SHP77 (cell line): ENCODE measurements around the gene COL1A2.

ENCODE experiments used
- DNase-seq, 2 experiments: peaks; one replicate each; lab custom pipeline; 2025; lab: John Stamatoyannopoulos, UW

Gene COL1A2

GRCh38 chr7:94382746-94383145 lies 11.9 kb upstream of the COL1A2 start:
- DNase-seq: no peak

DNA sequence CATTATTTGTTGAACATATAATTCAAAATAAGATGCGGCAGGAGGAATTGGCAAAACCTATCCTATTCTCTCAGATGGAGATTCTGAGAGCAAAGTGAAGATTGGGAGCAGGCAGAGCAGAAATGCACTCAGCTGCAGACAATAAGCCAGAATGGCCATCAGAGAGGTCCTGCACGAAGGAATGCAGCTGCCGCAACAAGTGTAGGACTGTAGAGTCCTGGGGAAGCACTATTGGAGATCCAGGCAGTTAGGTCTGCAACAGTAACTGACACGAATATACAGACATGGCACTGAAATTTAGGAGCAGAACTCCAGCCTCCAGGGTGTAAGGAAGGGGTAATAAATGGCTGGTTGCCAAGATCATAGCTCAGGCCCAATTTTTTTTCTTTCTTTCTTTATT lies 10.4 kb upstream of the COL1A2 start:
- DNase-seq: no peak

DNA sequence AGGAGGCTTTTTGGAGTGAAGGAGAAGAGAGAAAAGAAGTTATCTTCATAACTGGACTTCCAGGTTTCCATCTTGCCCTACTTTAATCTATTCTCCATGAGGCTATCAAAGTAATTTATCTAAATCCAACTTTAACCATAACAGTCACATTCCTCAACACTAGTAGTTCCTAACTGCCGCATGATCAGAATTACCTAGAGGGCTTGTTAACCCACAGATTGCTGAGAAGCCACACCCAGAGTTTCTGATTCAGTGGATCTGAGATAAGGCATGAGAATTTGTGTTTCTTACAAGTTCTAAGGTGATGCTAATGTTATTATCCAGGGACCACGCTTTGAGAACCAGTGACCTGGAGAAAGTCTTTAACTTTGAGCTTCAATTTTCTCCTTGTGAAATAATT lies 8.3 kb upstream of the COL1A2 start:
- DNase-seq: no peak

- DNase-seq: no peak
These were observed 6.2 kb upstream of the COL1A2 start for GRCh38 chr7:94388540-94388939.

GRCh38 chr7:94389381-94389780 lies 5.3 kb upstream of the COL1A2 start:
- no peak for DNase-seq

DNA sequence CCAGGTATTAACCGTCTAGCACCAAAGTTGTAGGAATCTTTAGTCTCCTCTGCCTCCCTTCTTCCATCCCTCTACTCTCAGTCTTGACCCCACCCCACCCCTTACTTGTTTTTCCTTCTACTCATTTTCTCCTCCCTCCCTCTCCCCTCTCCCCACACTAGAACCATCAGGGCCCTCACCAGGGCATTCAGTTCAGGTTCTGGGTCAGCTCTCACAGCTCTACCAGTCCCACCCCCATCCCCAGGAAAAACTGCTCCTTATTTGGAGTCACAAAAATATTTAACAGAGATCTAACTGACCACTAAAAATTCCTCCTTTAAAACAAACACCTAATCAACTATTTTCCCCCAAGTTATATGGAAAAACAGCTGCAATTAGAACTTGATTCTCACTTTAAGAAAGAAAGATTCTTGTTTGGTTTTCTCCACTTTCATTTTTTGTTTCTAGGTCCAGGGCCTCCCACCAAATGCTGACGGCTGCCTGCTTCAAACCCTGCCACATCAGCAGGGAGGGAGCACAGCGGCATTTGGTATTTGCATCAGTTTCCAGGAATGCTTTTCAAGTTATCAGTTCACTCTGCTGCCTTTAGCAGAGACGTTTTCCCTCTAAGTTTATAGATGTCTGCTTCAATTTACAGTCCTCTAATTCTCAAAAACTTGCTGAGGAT lies 2.8 kb upstream of the COL1A2 start:
- DNase-seq: no peak

GRCh38 chr7:94392393-94392786 lies 2.3 kb upstream of the COL1A2 start:
- no peak for DNase-seq

DNA sequence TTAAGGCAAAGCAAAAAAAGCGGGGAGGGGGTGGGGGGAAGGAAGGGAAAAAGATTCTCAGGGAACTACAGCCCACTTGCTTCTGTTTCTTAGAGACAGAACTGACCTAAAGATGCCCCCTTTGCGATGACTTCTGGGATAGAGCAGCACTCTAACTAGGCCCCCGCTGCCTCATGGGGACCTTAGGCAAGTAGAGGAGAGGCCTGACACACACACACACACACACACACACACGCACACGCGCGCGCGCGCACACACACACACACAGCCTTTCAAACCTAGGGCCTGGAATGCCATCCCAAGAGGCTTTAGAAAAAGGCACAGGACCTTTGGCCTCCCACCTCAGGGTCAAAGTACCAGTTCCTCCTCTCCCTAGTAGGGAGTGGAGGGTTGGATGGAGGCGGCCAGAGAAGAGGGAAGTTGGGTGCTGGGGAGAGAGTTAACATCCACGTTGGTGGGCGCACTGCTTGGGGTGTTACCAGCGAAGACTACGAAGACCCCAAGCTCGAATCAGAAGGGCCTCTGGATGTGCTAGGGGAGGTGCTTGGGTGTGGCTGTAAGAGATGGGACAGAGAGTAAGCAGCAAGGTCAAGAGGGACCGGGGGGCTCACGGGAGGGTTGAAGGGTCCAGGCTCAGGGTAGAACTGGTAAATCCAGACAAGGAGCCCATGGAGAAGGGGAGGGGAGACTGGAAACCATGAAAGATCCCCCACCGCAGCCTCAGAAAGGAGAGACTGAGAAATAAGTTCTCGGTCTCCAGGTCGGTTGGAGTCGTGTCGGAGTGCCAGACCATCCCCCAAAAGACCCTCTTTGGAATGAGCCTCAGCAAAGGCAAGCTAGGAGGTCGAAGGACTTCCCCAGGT lies 1.2 kb upstream of the COL1A2 start:
- no peak for DNase-seq

GRCh38 chr7:94394109-94394436 lies 622 bp upstream of the COL1A2 start:
- no peak for DNase-seq

DNA sequence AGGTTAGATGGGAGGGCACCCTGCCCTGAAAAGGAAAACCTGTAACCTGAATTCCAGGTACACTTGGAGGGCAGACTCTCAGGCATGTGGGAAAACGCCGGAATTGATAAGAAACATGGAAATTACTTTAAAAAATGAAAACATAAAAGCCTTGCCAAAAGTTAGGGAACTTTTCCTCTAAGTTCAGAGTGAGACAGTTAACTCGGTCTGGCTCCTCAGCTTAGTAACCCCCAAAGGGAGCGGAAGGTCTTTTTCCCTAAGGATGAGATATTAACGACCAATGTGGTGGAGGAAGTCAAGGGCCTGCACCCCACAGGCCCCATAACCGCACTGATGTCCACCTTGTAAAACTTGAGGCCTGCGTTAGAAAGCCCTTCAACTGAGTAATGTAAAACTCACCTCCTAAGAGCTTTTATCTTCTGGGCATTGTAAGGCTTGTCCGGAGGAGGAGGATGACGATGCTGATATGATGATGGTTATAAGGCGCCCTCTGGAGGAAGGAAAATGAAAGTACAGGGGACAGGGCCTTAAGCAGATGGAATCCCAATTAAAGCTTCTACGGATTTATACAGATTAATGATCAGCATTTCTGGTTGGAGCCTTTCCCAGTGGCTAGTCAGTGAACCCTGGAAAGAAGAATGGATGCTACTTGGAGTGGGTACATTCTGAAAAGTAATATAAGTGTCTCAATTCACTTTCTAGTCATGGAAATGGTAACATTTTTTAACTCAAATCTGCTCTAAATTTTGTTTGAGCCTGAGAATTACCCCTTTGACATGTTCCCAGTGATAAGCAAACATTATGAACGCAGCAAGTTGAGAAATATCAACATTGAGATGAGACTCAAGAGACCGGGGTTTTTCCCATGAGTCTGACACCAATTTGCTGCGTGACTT lies 694 bp downstream of the COL1A2 start:
- peak; percentile 27 to 33 for DNase-seq

GRCh38 chr7:94396037-94396431 lies 1.3 kb downstream of the COL1A2 start:
- DNase-seq: no peak

DNA sequence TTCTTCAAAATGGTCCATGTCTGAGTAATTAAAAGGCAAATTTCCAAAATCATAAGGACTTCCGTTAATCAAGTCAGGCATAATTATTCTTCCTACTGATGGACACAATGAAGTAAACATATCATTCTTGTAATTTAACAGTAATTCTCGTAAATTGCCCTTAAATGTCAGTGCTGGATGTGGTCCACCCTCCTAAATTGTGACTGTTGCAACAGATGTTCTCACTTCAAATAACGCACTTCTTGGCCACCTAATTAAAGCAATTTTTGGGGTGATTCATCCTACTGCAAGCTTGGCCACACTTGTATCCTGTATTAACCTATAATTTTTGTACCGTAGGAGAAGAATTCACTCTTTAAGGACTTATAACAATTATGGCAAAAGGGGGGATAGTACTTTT lies 1.9 kb downstream of the COL1A2 start:
- DNase-seq: no peak

GRCh38 chr7:94397722-94398121 lies 3.0 kb downstream of the COL1A2 start:
- no peak for DNase-seq

DNA sequence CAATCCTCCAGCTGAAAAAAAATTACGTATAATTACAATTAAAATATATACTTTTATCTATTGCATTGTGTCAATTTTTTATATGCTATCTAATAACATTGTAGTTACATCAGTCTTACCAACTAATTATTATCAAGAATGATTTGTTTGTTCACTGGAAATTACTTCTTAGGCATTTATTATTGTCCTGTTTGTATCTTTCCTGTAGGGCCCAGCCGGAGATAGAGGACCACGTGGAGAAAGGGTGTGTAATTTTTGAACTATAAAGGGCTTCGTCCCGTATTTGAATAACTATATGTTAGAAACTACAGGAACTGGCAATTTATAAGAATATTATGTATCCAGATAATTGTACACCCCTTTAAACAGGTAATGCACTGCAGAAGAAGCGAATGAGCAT lies 4.1 kb downstream of the COL1A2 start:
- no peak for DNase-seq

GRCh38 chr7:94400022-94400421 lies 5.3 kb downstream of the COL1A2 start:
- no peak for DNase-seq

DNA sequence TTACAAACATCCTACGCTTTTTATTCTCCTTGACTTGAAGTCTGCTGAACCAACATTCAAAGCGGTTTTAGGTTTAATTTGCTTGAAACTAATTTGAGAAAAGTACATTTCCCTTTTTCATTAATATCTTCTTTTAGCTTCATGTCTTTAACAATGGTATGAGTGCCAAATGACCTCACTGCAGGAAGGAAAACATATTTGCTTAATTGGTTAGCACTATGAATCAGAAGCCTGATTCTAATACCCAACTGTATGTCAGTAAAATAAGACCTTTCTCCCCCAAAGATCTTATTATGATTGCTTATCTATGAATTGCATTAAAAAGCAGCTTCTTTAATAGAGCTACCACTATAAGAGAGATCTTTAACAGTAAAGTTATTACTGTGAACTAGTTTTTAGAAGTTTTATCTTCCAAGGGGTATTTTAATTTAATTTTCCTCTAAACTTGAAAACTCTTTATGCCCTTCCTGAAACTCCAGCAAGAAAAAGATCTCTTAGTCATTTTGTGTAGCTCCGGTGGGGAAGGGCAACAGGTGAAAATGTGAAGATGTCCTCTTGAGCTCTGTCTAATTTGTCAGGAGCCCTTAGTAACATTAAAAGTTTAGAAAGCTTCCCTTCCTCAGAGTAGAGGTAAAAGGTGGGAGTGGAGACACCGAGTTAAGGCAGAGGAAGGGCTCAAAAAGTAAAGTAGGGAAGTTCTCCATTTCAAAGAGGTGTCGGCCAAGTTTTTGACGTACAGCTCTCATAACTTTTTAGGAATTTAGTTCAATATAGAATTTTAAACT lies 6.1 kb downstream of the COL1A2 start:
- DNase-seq: no peak

- no peak for DNase-seq
These were observed 6.7 kb downstream of the COL1A2 start for GRCh38 chr7:94401428-94401814.

DNA sequence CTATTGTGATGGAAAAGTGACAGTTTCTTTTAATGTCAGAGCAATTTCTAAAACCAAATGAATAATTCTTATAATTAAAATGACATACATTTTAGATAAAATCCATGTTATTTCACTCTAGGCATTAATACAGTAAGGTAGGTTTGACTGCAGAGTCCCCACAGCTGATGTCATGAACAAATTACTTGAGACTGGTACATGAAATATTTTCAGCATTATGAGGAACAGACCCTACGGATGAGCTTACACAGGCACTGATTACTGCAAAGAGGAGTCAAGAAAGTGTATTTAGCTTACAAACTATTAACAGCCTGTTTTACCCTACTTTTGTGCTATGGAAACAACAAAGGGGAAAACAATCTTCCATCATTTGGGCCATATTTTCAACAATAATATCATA lies 8.9 kb downstream of the COL1A2 start:
- DNase-seq: no peak

DNA sequence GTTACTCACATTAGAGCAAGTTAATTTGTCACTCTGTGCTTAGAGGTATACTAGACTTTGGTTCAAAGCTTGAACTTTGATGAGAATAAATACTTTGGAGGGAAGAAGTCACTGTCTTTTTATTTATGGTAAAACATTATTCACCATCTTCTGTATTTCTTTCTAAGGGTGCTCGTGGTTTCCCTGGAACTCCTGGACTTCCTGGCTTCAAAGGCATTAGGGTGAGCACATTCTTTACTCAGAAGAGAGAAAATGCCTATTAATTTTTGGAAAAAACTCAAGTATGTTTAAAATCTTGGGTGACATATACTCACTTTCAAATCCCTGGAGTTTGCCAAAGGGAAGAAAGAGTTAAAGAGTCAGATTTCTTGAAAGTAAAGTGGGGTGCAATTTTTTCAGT lies 10.8 kb downstream of the COL1A2 start:
- DNase-seq: no peak

DNA sequence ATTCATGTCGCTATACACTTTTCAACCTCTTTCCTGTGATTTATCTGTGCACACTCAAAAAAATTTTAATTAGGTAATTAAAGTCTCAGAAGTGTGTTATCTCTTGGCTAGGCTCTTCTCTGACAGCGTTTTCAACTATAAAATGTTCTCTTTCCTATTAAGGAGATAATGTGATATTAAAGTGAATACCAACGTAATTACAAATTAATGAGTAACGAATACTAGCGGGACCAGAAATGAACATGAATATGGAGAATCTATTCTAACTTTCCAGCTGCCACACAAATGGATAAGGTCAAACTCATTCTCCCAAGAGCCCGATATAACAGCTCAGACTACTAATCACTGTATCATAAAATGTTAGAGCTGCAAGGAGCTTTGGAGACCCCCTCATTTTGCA lies 12.0 kb downstream of the COL1A2 start:
- DNase-seq: no peak

DNA sequence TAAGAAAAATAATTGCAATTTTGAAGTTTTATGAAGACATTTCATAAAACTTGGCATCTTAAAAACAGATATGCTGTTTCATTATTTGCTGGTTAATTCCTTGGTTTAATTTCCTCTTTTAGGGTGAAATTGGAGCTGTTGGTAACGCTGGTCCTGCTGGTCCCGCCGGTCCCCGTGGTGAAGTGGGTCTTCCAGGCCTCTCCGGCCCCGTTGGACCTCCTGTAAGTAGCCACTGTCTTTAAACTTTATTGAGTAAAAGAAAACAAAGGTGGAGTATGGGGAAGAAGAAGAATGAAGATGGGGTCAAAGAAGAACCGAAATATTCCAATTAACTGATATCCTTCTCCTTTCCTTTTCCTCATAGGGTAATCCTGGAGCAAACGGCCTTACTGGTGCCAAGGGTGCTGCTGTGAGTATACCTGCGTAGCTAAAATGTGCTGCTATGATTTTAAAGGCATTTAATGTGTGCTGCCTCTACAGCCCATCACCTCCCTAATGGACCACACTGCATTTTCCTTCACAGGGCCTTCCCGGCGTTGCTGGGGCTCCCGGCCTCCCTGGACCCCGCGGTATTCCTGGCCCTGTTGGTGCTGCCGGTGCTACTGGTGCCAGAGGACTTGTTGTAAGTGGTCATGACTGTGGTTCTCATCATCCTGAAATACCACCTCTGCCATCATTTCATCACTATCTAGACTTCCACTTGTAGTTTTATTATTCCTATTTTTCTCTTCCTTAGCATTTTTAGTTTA lies 14.7 kb downstream of the COL1A2 start:
- DNase-seq: no peak
